Adrenal gland (tissue), 12 donors: ENCODE results near the gene PARP2. TPM values are rescaled to one million over a fixed set of nuclear protein-coding genes. Genes with fewer than 3 reads are reported as not detected.

Experiments used
- DNase-seq, 7 donors: peaks; one replicate each; pipeline ENCODE4 v3.0.0-alpha.2; 2019 to 2020
- H3K27ac ChIP-seq, 5 donors: fragments of 200-600 bp; sonication (generic) in 4 of 5; 1 replicate in 3 of 5; 2 replicates in 2 of 5; pipeline versions ENCODE4 v1.5.1 to v1.8.0; 2016 to 2020; ENCODE audit warnings: mild to moderate bottlenecking in 1 of 5
- H3K27me3 ChIP-seq: fragments of 200-600 bp; 2 replicates; pipeline ENCODE4 v1.8.0; 2021
- H3K36me3 ChIP-seq, 2 donors: fragments of 200-600 bp; replicated peaks in 1 of 2; 1 replicate in 1 of 2; 2 replicates in 1 of 2; pipeline versions ENCODE4 v1.5.1 to v1.8.0; 2018 to 2022
- H3K4me1 ChIP-seq, 2 donors: fragments of 200-600 bp; replicated peaks in 1 of 2; 1 replicate in 1 of 2; 2 replicates in 1 of 2; pipeline versions ENCODE4 v1.5.1 to v1.8.0; 2018 to 2021
- H3K4me3 ChIP-seq, 4 donors: fragments of 200-600 bp; sonication (generic) in 3 of 4; one replicate each; pipeline ENCODE4 v1.5.1; 2016 to 2018
- H3K9me3 ChIP-seq, 3 donors: fragments of 200-600 bp; sonication (generic) in 1 of 3; replicated peaks in 1 of 3; 1 replicate in 2 of 3; 2 replicates in 1 of 3; pipeline versions ENCODE4 v1.5.1 to v1.8.0; 2016 to 2021
- POLR2A ChIP-seq, 2 donors: fragments of 450-650 bp; IDR thresholded peaks; one replicate each; pipeline ENCODE4 v1.6.1; 2017; ENCODE audit warnings: antibody characterized with exemption in 2 of 2, mild to moderate bottlenecking in 2 of 2, moderate library complexity in 1 of 2
- WGBS, 4 donors: extraction: QIAGEN DNeasy Blood & Tissue Kit in 2 of 4; methylation state at CpG; one replicate each; pipeline versions ENCODE4 v1.1.5 to v1.1.7; 2013 to 2017; 5-methylcytosine and 5-hydroxymethylcytosine counted together
- intact Hi-C, 2 donors: fragments of 100-400 bp; cut with DNase I; formaldehyde crosslinking; loops; one replicate each; pipeline versions ENCODE4 v1.14.1 to v1.15.0; 2022 to 2023
- polyA plus RNA-seq, 3 donors: library from polyadenylated mRNA; stranded (reverse); fragments of 200-250 nt in 2 of 3; fragments of 350-450 nt in 1 of 3; fragmentation: Illumina TruSeq in 1 of 3; extraction: RNeasy Lipid Tissue Mini Kit (QIAGEN cat#74804) in 1 of 3; gene quantifications; one replicate each; pipeline ENCODE4 v1.2.3, GENCODE V29; 2013 to 2014
- total RNA-seq, 9 donors: library from RNA; depleted of rRNA in 4 of 9; stranded (reverse); fragments of >200 nt in 4 of 9; fragments of 120-200 nt in 1 of 9; fragmentation: NEBNext Ultra II Directional in 1 of 9; extraction: Animal tissue kit (Norgen Biotek cat#: 25700) in 1 of 9; gene quantifications; one replicate each; pipeline versions ENCODE4 v1.1.0 to v1.2.4, GENCODE V29; 2013 to 2023
- TF ChIP-seq, protein P1 (sequence below), 6 experiments: fragments of 450-650 bp in 4 of 6; fragments of 200-600 bp in 2 of 6; sonication (generic) in 1 of 6; IDR thresholded peaks; 1 replicate in 5 of 6; 2 replicates in 1 of 6; pipeline versions ENCODE4 v1.5.1 to v1.8.0; 2016 to 2021; ENCODE audit warnings: antibody characterized with exemption in 6 of 6, mild to moderate bottlenecking in 2 of 6, moderate library complexity in 1 of 6
- donor health status: healthy with polysubstance abuse.
- donor health status: Bipolar disorder and iron deficiency.
- donor health status: DM: yes; HTN: yes; CAD: no.
- donor health status: DM: no; HTN: no; CAD: no.
- donor health status: DM: no; HTN: no; CAD: no.
- donor health status: DM: yes; HTN: yes; CAD: no.

The PARP2 gene
- total and polyA plus RNA-seq, 12 donors: 8.5 to 55.2 (median 24.4) TPM

- H3K4me3 ChIP-seq: no peak overlapping the region
- intact Hi-C loops: no loop called here
- DNase-seq: no peak
These were observed 12.3 kb upstream of the PARP2 start for GRCh38 chr14:20331053-20331613.

DNA sequence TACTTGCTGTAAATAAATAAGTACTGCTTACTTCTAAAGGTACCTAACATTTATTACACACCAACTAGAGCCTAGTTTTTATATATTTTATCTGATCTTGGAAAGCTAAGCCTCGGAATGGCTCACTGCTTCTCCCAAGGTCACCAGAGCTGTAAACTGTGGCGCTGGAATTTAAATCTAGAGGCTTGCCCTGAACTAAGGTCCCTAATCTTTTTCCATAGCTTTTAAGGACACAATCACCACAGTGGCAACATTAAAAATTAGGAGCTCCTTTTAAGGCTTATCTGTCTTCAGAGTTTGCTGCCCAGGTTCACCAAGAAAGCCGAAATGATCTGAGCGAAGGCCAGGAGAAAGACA lies 11.0 kb upstream of the PARP2 start:
- 1 to 6% (median 4%) methylated on average over 4 of the region's 4 CpGs for WGBS, 4 donors
- Histone ChIP-seq H3K4me1 (peaks cover 10 to 22% of the 10 kb centered on the region in 2 donors), H3K36me3 (no peaks in the 10 kb centered on the region), H3K4me3 (peak overlapping the region; percentile 2 to 84 (median 66)), H3K27ac (peak overlapping the region; percentile 73 to 92 (median 81)), H3K27me3 (no peaks in the 10 kb centered on the region), H3K9me3 (no peaks in the 10 kb centered on the region)
- intact Hi-C loops: no loop called here
- no peak for TF ChIP-seq POLR2A (IDR thresholded peaks at IDR 0.05)
- TF ChIP-seq, protein P1, sequence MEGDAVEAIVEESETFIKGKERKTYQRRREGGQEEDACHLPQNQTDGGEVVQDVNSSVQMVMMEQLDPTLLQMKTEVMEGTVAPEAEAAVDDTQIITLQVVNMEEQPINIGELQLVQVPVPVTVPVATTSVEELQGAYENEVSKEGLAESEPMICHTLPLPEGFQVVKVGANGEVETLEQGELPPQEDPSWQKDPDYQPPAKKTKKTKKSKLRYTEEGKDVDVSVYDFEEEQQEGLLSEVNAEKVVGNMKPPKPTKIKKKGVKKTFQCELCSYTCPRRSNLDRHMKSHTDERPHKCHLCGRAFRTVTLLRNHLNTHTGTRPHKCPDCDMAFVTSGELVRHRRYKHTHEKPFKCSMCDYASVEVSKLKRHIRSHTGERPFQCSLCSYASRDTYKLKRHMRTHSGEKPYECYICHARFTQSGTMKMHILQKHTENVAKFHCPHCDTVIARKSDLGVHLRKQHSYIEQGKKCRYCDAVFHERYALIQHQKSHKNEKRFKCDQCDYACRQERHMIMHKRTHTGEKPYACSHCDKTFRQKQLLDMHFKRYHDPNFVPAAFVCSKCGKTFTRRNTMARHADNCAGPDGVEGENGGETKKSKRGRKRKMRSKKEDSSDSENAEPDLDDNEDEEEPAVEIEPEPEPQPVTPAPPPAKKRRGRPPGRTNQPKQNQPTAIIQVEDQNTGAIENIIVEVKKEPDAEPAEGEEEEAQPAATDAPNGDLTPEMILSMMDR (IDR thresholded peaks at IDR 0.05): no peak
- peak in 4 of 7 donors; percentile 55 to 61 (median 58) for DNase-seq

More at GRCh38 chr14:20331053-20331613, 12.3 kb upstream of the PARP2 start:
- no peak for TF ChIP-seq POLR2A (IDR thresholded peaks at IDR 0.05)
- TF ChIP-seq, protein P1 (IDR thresholded peaks at IDR 0.05): no peak
- Histone ChIP-seq H3K27me3 (no peaks in the 10 kb centered on the region), H3K36me3 (peaks cover 0 to 2% of the 10 kb centered on the region in 2 donors), H3K27ac (no peak overlapping the region), H3K9me3 (no peaks in the 10 kb centered on the region), H3K4me1 (peaks cover 18 to 32% of the 10 kb centered on the region in 2 donors)
- 57 to 75% (median 69%) methylated on average over 2 of the region's 2 CpGs for WGBS, 4 donors

- Histone ChIP-seq H3K27ac (peak within 1 kb of the TSS; percentile 73 to 92 (median 81)), H3K9me3 (no peaks in the 10 kb centered on the region), H3K36me3 (no peaks in the 10 kb centered on the region), H3K4me3 (peak within 1 kb of the TSS; percentile 2 to 84 (median 66)), H3K4me1 (peaks cover 8 to 18% of the 10 kb centered on the region in 2 donors), H3K27me3 (no peaks in the 10 kb centered on the region)
- DNase-seq: peak; percentile 54 to 77 (median 63)
- TF ChIP-seq, protein P1 (IDR thresholded peaks at IDR 0.05): peak in 1 of 6 experiments; percentile 4
- peak in 1 of 2 donors; percentile 43 for TF ChIP-seq POLR2A (IDR thresholded peaks at IDR 0.05)
- 0 to 2% (median 0%) methylated on average over 15 to 19 of the region's 19 CpGs for WGBS, 4 donors
- intact Hi-C loops: no loop called here
These were observed 10.5 kb upstream of the PARP2 start, which contains the start of gene CCNB1IP1 for GRCh38 chr14:20332788-20333493. Gene CCNB1IP1, minus strand, starts transcription at chr14:20333279. Its CDS starts 16,756 bp downstream, at chr14:20316523.

- Histone ChIP-seq H3K27ac (peak overlapping the region in 4 of 5 donors; percentile 73 to 92 (median 84)), H3K9me3 (no peaks in the 10 kb centered on the region), H3K4me3 (peak overlapping the region in 1 of 4 donors; percentile 59), H3K36me3 (no peaks in the 10 kb centered on the region), H3K27me3 (no peaks in the 10 kb centered on the region), H3K4me1 (peaks cover 8 to 18% of the 10 kb centered on the region in 2 donors)
- DNase-seq: no peak
- 13 to 19% (median 16%) methylated on average over 3 of the region's 3 CpGs for WGBS, 4 donors
- intact Hi-C loops: no loop called here
- TF ChIP-seq, protein P1 (IDR thresholded peaks at IDR 0.05): no peak
- TF ChIP-seq POLR2A (IDR thresholded peaks at IDR 0.05): no peak
These were observed 10.0 kb upstream of the PARP2 start for GRCh38 chr14:20333494-20333841.
